Mesothelial cell of epicardium (in vitro differentiated cells): ENCODE data around the gene CPED1. TPM values are rescaled to one million over a fixed set of nuclear protein-coding genes. Genes with fewer than 3 reads are reported as not detected.

Experiments used
- DNase-seq, 2 experiments: peaks; one replicate each; pipeline ENCODE4 v3.0.0; 2021; ENCODE audit warnings: low spot score in 2 of 2; ENCODE audit not compliant: unreplicated experiment in 2 of 2
- H3K27ac Mint-ChIP-seq: 2 replicates; pipeline ENCODE4 v1.8.0; 2021; ENCODE audit warnings: mixed read lengths
- H3K27me3 Mint-ChIP-seq: 2 replicates; pipeline ENCODE4 v1.8.0; 2021; ENCODE audit warnings: low read depth, mixed read lengths
- H3K36me3 Mint-ChIP-seq: 2 replicates; pipeline ENCODE4 v1.8.0; 2021; ENCODE audit warnings: mixed read lengths
- H3K4me1 Mint-ChIP-seq: 2 replicates; pipeline ENCODE4 v1.8.0; 2021; ENCODE audit warnings: mixed read lengths
- H3K4me3 Mint-ChIP-seq: 2 replicates; pipeline ENCODE4 v1.8.0; 2021; ENCODE audit warnings: mild to moderate bottlenecking, moderate library complexity, mixed read lengths
- H3K9me3 Mint-ChIP-seq: 2 replicates; pipeline ENCODE4 v1.8.0; 2021; ENCODE audit warnings: mixed read lengths
- CTCF ChIP-seq: fragments of 200-600 bp; sonication (generic); IDR thresholded peaks from one replicate; pipeline ENCODE4 v1.5.0; 2021; ENCODE audit warnings: antibody characterized with exemption; ENCODE audit not compliant: unreplicated experiment
- total RNA-seq: library from RNA; stranded (reverse); gene quantifications from 3 replicates; pipeline ENCODE4 v1.2.1, GENCODE V29; 2021

The CPED1 gene
- total RNA-seq, 1 donor from 2014 or later, result 25.6 TPM

- Mint-ChIP-seq H3K27ac (peak overlapping the region; percentile 51), H3K36me3 (peaks cover 3% of the 10 kb centered on the region), H3K9me3 (no peaks in the 10 kb centered on the region), H3K4me3 (no peak overlapping the region), H3K4me1 (peaks cover 11% of the 10 kb centered on the region), H3K27me3 (no peaks in the 10 kb centered on the region)
- no peak for DNase-seq
- TF ChIP-seq CTCF, result no peak
Measured at GRCh38 chr7:121097577-121097976, 109.1 kb downstream of the CPED1 start.

- no peak for TF ChIP-seq CTCF
- no peaks in the 10 kb centered on the region for H3K9me3 Mint-ChIP-seq
- no peaks in the 10 kb centered on the region for H3K27me3 Mint-ChIP-seq
- H3K36me3 Mint-ChIP-seq, result peaks cover 3% of the 10 kb centered on the region
- no peak overlapping the region for H3K27ac Mint-ChIP-seq
- peaks cover 25% of the 10 kb centered on the region for H3K4me1 Mint-ChIP-seq
- no peak overlapping the region for H3K4me3 Mint-ChIP-seq
- no peak for DNase-seq
Measured at GRCh38 chr7:121099572-121099971, 111.1 kb downstream of the CPED1 start.

- Mint-ChIP-seq H3K27ac (peak overlapping the region; percentile 5), H3K9me3 (no peaks in the 10 kb centered on the region)
Measured at GRCh38 chr7:121101083-121101482, 112.6 kb downstream of the CPED1 start.

GRCh38 chr7:121101621-121102020, 113.1 kb downstream of the CPED1 start:
- Mint-ChIP-seq H3K4me1 (peaks cover 33% of the 10 kb centered on the region), H3K36me3 (peaks cover 3% of the 10 kb centered on the region), H3K27me3 (no peaks in the 10 kb centered on the region), H3K27ac (peak overlapping the region; percentile 43), H3K9me3 (no peaks in the 10 kb centered on the region), H3K4me3 (no peak overlapping the region)
- DNase-seq, result no peak
- no peak for TF ChIP-seq CTCF

More at GRCh38 chr7:121101083-121101482, 112.6 kb downstream of the CPED1 start:
- Mint-ChIP-seq H3K4me1 (peaks cover 33% of the 10 kb centered on the region), H3K4me3 (no peak overlapping the region), H3K36me3 (peaks cover 3% of the 10 kb centered on the region), H3K27me3 (no peaks in the 10 kb centered on the region)
- no peak for TF ChIP-seq CTCF
- no peak for DNase-seq

GRCh38 chr7:121102619-121103018, 114.1 kb downstream of the CPED1 start:
- H3K9me3 Mint-ChIP-seq, result no peaks in the 10 kb centered on the region
- TF ChIP-seq CTCF, result no peak
- H3K4me3 Mint-ChIP-seq, result no peak overlapping the region
- DNase-seq, result no peak
- peaks cover 29% of the 10 kb centered on the region for H3K4me1 Mint-ChIP-seq
- peak overlapping the region; percentile 62 for H3K27ac Mint-ChIP-seq
- H3K27me3 Mint-ChIP-seq, result no peaks in the 10 kb centered on the region
- H3K36me3 Mint-ChIP-seq, result peaks cover 3% of the 10 kb centered on the region

GRCh38 chr7:121103086-121103485, 114.6 kb downstream of the CPED1 start:
- Mint-ChIP-seq H3K4me1 (peaks cover 28% of the 10 kb centered on the region), H3K4me3 (no peak overlapping the region), H3K27me3 (no peaks in the 10 kb centered on the region), H3K9me3 (no peaks in the 10 kb centered on the region), H3K36me3 (peaks cover 3% of the 10 kb centered on the region), H3K27ac (no peak overlapping the region)
- no peak for DNase-seq
- no peak for TF ChIP-seq CTCF
